WERI-Rb-1 (cell line): ENCODE data around the gene MRGPRE.

Source experiments
- DNase-seq: peaks from one replicate; pipeline ENCODE4 v3.0.0-alpha.2; 2020
- H3K27ac ChIP-seq: fragments of 250-450 bp; sonication (Bioruptor Pico); 2 replicates; pipeline ENCODE4 v1.5.1; 2020; ENCODE audit warnings: mild to moderate bottlenecking, moderate library complexity
- H3K27me3 ChIP-seq: fragments of 250-450 bp; sonication (Bioruptor Pico); 2 replicates; pipeline ENCODE4 v1.5.1; 2021; ENCODE audit warnings: mild to moderate bottlenecking, low read depth, moderate library complexity; ENCODE audit not compliant: insufficient read depth, severe bottlenecking
- H3K36me3 ChIP-seq: fragments of 250-450 bp; sonication (Bioruptor Pico); 2 replicates; pipeline ENCODE4 v1.5.1; 2020; ENCODE audit warnings: mild to moderate bottlenecking, moderate library complexity
- H3K4me3 ChIP-seq: 2 replicates; pipeline ENCODE4 v1.5.1; 2011; ENCODE audit warnings: low read depth, mild to moderate bottlenecking, control low read depth, low read length
- H3K9me3 ChIP-seq: fragments of 250-450 bp; sonication (Bioruptor Pico); 2 replicates; pipeline ENCODE4 v1.5.1; 2021; ENCODE audit warnings: mild to moderate bottlenecking, moderate library complexity; ENCODE audit not compliant: severe bottlenecking
- TF ChIP-seq, protein P1 (sequence below): IDR thresholded peaks from 2 replicates; pipeline ENCODE4 v1.5.1; 2011; ENCODE audit warnings: low read depth, mild to moderate bottlenecking, control low read depth, inconsistent platforms, low read length

The MRGPRE gene

DNA sequence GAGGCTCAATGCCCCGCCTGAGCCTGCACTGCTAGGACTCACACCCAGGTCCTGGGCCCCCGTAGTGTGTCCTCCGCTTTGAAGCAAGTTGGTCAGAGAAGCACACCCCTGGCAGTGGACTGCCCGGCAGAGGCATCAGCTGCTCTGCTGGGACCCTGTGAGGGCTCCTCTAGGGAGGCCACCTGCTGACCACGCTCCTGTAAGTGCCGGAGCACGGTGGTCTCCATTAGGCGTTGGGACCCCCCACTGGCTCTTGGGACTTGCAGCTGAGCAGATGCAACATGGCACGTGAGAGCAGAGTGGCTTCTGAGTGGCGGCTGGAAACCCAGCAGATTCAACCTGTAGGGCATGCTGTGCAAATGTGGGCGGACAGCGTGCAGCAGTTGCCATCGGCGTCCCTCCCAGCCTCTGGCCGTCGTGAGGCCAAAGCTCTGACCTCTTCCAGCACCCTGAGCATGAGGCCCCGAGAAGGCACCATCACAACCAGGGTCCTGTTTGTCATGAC lies 30.5 kb downstream of the MRGPRE start:
- DNase-seq, result no peak
- no peaks in the 10 kb centered on the region for H3K9me3 ChIP-seq
- H3K27me3 ChIP-seq, result peaks cover 6% of the 10 kb centered on the region
- H3K27ac ChIP-seq, result no peak overlapping the region
- TF ChIP-seq, protein P1, sequence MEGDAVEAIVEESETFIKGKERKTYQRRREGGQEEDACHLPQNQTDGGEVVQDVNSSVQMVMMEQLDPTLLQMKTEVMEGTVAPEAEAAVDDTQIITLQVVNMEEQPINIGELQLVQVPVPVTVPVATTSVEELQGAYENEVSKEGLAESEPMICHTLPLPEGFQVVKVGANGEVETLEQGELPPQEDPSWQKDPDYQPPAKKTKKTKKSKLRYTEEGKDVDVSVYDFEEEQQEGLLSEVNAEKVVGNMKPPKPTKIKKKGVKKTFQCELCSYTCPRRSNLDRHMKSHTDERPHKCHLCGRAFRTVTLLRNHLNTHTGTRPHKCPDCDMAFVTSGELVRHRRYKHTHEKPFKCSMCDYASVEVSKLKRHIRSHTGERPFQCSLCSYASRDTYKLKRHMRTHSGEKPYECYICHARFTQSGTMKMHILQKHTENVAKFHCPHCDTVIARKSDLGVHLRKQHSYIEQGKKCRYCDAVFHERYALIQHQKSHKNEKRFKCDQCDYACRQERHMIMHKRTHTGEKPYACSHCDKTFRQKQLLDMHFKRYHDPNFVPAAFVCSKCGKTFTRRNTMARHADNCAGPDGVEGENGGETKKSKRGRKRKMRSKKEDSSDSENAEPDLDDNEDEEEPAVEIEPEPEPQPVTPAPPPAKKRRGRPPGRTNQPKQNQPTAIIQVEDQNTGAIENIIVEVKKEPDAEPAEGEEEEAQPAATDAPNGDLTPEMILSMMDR, result no peak
- no peak overlapping the region for H3K4me3 ChIP-seq
- H3K36me3 ChIP-seq, result no peaks in the 10 kb centered on the region

GRCh38 chr11:3201112-3201581 lies 31.1 kb downstream of the MRGPRE start:
- H3K36me3 ChIP-seq, result no peaks in the 10 kb centered on the region
- no peak overlapping the region for H3K27ac ChIP-seq
- peaks cover 6% of the 10 kb centered on the region for H3K27me3 ChIP-seq

DNA sequence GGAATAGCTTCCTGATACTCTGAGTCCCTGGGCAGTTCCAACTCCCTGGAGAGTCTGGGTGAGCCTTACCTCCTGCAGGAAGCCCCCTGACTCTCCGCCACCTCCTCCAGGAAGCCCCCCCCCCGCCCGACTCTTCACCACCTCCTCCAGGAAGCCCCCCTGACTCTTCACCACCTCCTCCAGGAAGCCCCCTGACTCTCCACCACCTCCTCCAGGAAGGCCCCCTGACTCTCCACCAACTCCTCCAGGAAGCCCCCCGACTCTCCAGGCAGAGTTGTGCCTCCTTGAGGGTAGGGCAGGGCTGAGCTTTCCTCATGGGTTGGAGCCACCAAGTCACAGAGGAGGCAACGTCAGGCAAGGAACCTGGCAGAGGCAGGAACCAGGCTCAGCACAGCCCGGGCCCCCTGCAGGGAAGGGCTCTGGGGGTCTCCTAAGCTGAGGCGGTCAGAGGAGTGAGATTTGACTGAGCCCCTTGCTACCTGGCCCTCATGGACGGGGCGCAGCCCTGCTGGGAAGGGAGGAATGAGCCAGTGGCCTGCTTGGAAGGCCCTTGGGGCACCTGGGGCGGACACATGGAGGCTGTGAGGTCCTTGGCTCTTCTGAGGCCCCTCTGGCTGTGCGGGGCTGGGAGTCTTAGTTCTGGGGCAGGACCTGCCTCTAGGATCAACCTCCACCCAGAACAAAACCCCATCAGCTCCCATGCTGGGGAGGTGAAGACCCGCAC lies 31.7 kb downstream of the MRGPRE start:
- no peaks in the 10 kb centered on the region for H3K36me3 ChIP-seq
- TF ChIP-seq, protein P1, result no peak
- DNase-seq, result no peak
- no peaks in the 10 kb centered on the region for H3K9me3 ChIP-seq
- peaks cover 6% of the 10 kb centered on the region for H3K27me3 ChIP-seq
- H3K27ac ChIP-seq, result no peak overlapping the region
- no peak overlapping the region for H3K4me3 ChIP-seq

More at GRCh38 chr11:3201112-3201581, 31.1 kb downstream of the MRGPRE start:
- no peaks in the 10 kb centered on the region for H3K9me3 ChIP-seq
- TF ChIP-seq, protein P1, result no peak
- no peak overlapping the region for H3K4me3 ChIP-seq
- DNase-seq, result no peak

GRCh38 chr11:3199537-3200295 lies 32.5 kb downstream of the MRGPRE start:
- TF ChIP-seq, protein P1, result no peak
- no peaks in the 10 kb centered on the region for H3K36me3 ChIP-seq
- no peak for DNase-seq
- H3K4me3 ChIP-seq, result no peak overlapping the region
- H3K27me3 ChIP-seq, result peaks cover 6% of the 10 kb centered on the region
- H3K9me3 ChIP-seq, result no peaks in the 10 kb centered on the region
- no peak overlapping the region for H3K27ac ChIP-seq

GRCh38 chr11:3198815-3199214 lies 33.4 kb downstream of the MRGPRE start:
- Histone ChIP-seq H3K27me3 (peaks cover 5% of the 10 kb centered on the region), H3K27ac (no peak overlapping the region), H3K4me3 (no peak overlapping the region), H3K9me3 (no peaks in the 10 kb centered on the region), H3K36me3 (no peaks in the 10 kb centered on the region)
- no peak for DNase-seq
- TF ChIP-seq, protein P1, result no peak
